Measurements from ENCODE around the gene MAPK11.
"Not testable (repeated sequence)": the region's sequence is repeated elsewhere in the genome, so short reads cannot be mapped to it uniquely, and the experiment has no call there.

MAPK11 gene

GRCh38 chr22:50280708-50281383, 10.7 kb upstream of the MAPK11 start:
- H3K27ac ChIP-seq: no peak overlapping the region
- DNase-seq (ENCODE audit: low read depth, low spot score): no peak

- H3K27ac ChIP-seq: no peak overlapping the region
- no peak for DNase-seq (ENCODE audit: low read depth, low spot score)
These were observed 10.0 kb upstream of the MAPK11 start for GRCh38 chr22:50280022-50280707.

GRCh38 chr22:50278956-50279619, 8.9 kb upstream of the MAPK11 start:
- DNase-seq (ENCODE audit: low read depth, low spot score): no peak
- H3K27ac ChIP-seq: no peak overlapping the region

GRCh38 chr22:50278461-50278860, 8.3 kb upstream of the MAPK11 start:
- H3K27ac ChIP-seq: no peak overlapping the region
- no peak for DNase-seq (ENCODE audit: low read depth, low spot score)

- no peak for DNase-seq (ENCODE audit: low read depth, low spot score)
- H3K27ac ChIP-seq: no peak overlapping the region
These were observed 7.6 kb upstream of the MAPK11 start for GRCh38 chr22:50277761-50278160.

- DNase-seq (ENCODE audit: low read depth, low spot score): no peak
- no peak overlapping the region for H3K27ac ChIP-seq
These were observed 6.0 kb upstream of the MAPK11 start for GRCh38 chr22:50276143-50276542.

GRCh38 chr22:50275181-50276055, 5.2 kb upstream of the MAPK11 start:
- DNase-seq (ENCODE audit: low read depth, low spot score): no peak
- no peak overlapping the region for H3K27ac ChIP-seq

- H3K27ac ChIP-seq: no peak overlapping the region
- DNase-seq (ENCODE audit: low read depth, low spot score): no peak
These were observed 4.6 kb upstream of the MAPK11 start for GRCh38 chr22:50274771-50275170.

GRCh38 chr22:50274311-50274710, 4.1 kb upstream of the MAPK11 start:
- no peak for DNase-seq (ENCODE audit: low read depth, low spot score)
- H3K27ac ChIP-seq: no peak overlapping the region

- not testable (repeated sequence) for DNase-seq (ENCODE audit: low read depth, low spot score); H3K27ac ChIP-seq
These were observed 3.6 kb upstream of the MAPK11 start for GRCh38 chr22:50273781-50274180.

- not testable (repeated sequence) for H3K27ac ChIP-seq; DNase-seq (ENCODE audit: low read depth, low spot score)
These were observed 3.2 kb upstream of the MAPK11 start for GRCh38 chr22:50273352-50273751.

GRCh38 chr22:50272044-50272802, 2.0 kb upstream of the MAPK11 start:
- no peak for DNase-seq (ENCODE audit: low read depth, low spot score)
- H3K27ac ChIP-seq: no peak overlapping the region

- H3K27ac ChIP-seq: no peak overlapping the region
- DNase-seq (ENCODE audit: low read depth, low spot score): no peak
These were observed 1.4 kb upstream of the MAPK11 start for GRCh38 chr22:50271519-50271970.

GRCh38 chr22:50270666-50271394, 650 bp upstream of the MAPK11 start:
- no peak for DNase-seq (ENCODE audit: low read depth, low spot score)
- H3K27ac ChIP-seq: no peak overlapping the region

GRCh38 chr22:50269573-50269969, 609 bp downstream of the MAPK11 start:
- DNase-seq (ENCODE audit: low read depth, low spot score): no peak
- H3K27ac ChIP-seq: no peak overlapping the region

GRCh38 chr22:50268655-50269113, 1.5 kb downstream of the MAPK11 start:
- no peak overlapping the region for H3K27ac ChIP-seq
- DNase-seq (ENCODE audit: low read depth, low spot score): no peak

GRCh38 chr22:50267591-50268390, 2.4 kb downstream of the MAPK11 start:
- no peak for DNase-seq (ENCODE audit: low read depth, low spot score)
- H3K27ac ChIP-seq: no peak overlapping the region

- H3K27ac ChIP-seq: no peak overlapping the region
- DNase-seq (ENCODE audit: low read depth, low spot score): no peak
These were observed 3.2 kb downstream of the MAPK11 start for GRCh38 chr22:50266994-50267393.
